Renal cortical epithelial cell (primary cell): ENCODE data around the gene GOLT1A. TPM values are rescaled to one million over a fixed set of nuclear protein-coding genes. Genes with fewer than 3 reads are reported as not detected.
A peak's percentile ranks its signal among the peaks of the same experiment; 100 is the strongest.

Experiments used
- DNase-seq: peaks from one replicate; pipeline ENCODE4 v3.0.0-alpha.2; 2011; ENCODE audit warnings: low read depth
- total RNA-seq: library from RNA; depleted of rRNA; stranded (reverse); fragments of >200 nt; gene quantifications from 2 replicates; pipeline ENCODE4 v1.2.3, GENCODE V29; 2014

Gene GOLT1A
- total RNA-seq, 1 donor from 2014 or later: 0.75 TPM

GRCh38 chr1:204161609-204162493 is 51.9 kb downstream of the GOLT1A start:
- DNase-seq: no peak

GRCh38 chr1:204157962-204158361 is 55.8 kb downstream of the GOLT1A start:
- DNase-seq: no peak

GRCh38 chr1:204155881-204156280 is 57.9 kb downstream of the GOLT1A start:
- no peak for DNase-seq

- no peak for DNase-seq
Measured at GRCh38 chr1:204154568-204155255, 59.1 kb downstream of the GOLT1A start.

- no peak for DNase-seq
Measured at GRCh38 chr1:204153667-204154066, 60.1 kb downstream of the GOLT1A start.

GRCh38 chr1:204152310-204153044 is 61.3 kb downstream of the GOLT1A start:
- no peak for DNase-seq

- no peak for DNase-seq
Measured at GRCh38 chr1:204151552-204152309, 62.1 kb downstream of the GOLT1A start, which contains the start of gene ETNK2. Gene ETNK2 (minus strand): TSS chr1:204152044. CDS start chr1:204151852, 192 bp downstream.

- peak; percentile 21 for DNase-seq
Measured at GRCh38 chr1:204150702-204151551, 62.9 kb downstream of the GOLT1A start.

GRCh38 chr1:204149635-204150565 is 63.9 kb downstream of the GOLT1A start:
- DNase-seq: peak; percentile 22

GRCh38 chr1:204149107-204149506 is 64.7 kb downstream of the GOLT1A start:
- DNase-seq: no peak

Other genes with a start within 250 kb of the GOLT1A start
- 3.3 and 11.5 TPM in 2 replicates for gene SOX13, start 140.9 kb downstream of the GOLT1A start, total RNA-seq
- gene ETNK2, start 61.9 kb downstream of the GOLT1A start, total RNA-seq: 21.7 and 22.7 TPM in 2 replicates
- not detected in 2 replicates for gene REN, start 47.7 kb downstream of the GOLT1A start, total RNA-seq
- gene KISS1, start 17.5 kb downstream of the GOLT1A start, total RNA-seq: 0.52 TPM in 1 of 2 replicates, not detected in the other
- gene PLEKHA6, start 145.9 kb upstream of the GOLT1A start, total RNA-seq: 16.7 and 26.8 TPM in 2 replicates
- 34.9 and 46.9 TPM in 2 replicates for gene PPP1R15B, start 197.8 kb upstream of the GOLT1A start, total RNA-seq